NCI-H1930 (cell line): ENCODE measurements around the gene TCF4.

Experiments used
- DNase-seq, 2 experiments: peaks; one replicate each; lab custom pipeline; 2025; lab: John Stamatoyannopoulos, UW

TCF4 gene

DNA sequence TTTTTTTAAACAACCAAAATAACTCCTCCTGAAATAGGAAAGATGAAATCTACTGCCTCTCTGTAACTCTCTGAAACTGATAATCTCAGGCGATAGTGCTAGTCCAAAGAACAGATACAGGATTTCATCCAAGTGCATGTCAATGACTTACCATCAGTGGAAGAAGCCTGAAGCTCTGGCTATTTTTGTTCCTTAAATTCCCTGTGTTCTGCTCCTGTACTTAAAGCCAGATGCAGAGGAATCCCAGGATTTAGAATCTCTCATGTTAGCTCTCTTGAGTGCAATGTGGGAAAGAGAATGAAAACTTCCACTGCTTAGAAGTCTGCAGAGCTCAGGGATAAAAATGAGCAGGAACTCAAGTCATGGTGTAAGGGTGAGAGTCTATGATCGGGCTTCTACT, 291.9 kb downstream of the TCF4 start:
- no peak for DNase-seq

- DNase-seq, result no peak
Measured at GRCh38 chr18:55290898-55291297, 297.1 kb downstream of the TCF4 start.

GRCh38 chr18:55289775-55290174, 298.2 kb downstream of the TCF4 start:
- DNase-seq, result no peak

DNA sequence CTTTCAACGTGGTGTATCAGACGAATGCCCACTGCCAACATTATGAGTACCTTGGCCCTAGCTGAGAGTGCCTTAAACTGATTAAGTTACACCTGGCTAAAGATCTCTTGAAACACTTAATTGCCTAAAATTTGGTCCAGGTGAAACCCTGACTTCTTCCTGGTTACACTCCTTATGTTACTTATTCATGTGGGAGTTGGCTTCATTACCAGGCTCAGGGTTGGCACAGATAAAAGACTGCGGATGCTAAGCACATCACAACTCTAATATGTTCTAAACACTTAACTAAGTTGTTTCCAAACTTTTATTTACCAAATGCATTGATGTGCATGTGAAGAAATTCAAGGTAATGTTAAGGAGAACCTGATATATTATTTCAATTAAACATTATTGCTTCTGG, 298.9 kb downstream of the TCF4 start:
- no peak for DNase-seq

DNA sequence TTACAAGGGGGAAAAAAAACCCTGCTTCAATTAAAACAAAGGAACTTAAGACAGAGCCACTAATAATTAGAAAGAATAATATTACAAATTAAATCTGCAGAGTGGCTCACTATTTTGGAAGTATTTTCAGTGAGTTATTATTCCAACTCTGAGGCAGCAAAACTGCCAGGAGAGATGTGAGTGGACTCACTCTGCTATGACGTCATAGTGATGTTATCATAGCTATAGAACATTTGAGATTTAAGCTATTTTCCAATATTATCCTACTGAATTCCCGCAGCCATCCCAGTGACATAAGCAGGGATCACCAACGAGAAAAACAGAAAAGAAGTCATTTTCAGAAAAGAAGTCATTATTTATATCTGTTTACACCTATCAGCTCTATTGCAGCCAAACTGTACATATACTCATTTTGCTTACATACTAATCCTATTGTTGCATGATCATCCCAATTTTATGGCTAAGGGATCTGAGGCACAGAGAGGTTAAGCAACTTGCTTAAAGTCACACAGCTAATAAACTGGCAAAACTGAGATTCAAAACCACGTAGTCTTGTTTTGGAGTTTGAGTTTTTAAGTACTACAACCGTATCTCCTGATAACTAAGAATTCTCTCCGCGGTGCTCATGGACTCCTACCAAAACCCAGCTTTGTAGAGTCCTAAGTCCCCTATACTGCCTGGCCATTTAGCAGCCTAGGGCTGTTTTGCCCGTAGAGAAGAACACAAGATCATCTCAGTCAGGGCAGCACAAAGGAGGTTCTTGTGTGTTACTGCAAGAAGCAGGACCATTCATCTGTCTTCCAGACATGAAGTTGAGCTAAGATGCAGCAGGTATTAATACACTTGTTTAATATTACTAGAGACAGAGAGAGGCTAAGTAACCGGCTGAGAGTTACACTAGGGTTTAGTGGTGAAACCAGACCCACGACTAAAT, 299.8 kb downstream of the TCF4 start:
- DNase-seq, result no peak

GRCh38 chr18:55287149-55287806, 300.7 kb downstream of the TCF4 start:
- DNase-seq, result no peak

DNA sequence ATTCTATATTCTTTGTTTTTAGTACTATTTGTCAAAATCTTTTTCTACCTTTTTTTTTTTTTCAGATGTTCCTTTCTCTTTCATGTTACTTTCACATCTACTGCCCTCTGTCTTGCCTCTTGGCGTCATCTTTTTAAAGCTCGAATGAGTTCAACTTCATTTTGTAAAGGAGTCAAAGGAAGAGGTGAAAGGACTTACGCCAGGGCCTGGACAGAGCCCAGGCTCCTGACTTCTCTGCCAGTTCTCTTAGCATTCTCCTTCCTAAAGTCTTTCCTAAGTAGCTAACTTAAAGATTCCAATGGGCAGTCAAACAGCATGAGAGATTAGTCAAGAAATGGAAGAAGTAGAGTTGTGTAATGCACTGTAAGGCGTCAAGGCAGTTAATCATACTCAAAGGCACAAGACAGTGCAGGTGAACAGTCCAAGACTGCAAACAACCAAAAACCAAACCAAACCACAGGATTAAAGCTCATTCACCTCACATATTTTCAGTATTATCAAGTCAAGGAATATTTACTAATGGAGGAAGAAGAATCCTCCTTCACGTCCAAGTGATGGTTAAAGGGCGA, 301.7 kb downstream of the TCF4 start:
- DNase-seq, result no peak

- no peak for DNase-seq
Measured at GRCh38 chr18:55284614-55285013, 303.4 kb downstream of the TCF4 start.

GRCh38 chr18:55283309-55283708, 304.7 kb downstream of the TCF4 start:
- DNase-seq, result no peak

- no peak for DNase-seq
Measured at GRCh38 chr18:55280503-55280902, 307.5 kb downstream of the TCF4 start.

- DNase-seq, result no peak
Measured at GRCh38 chr18:55275039-55275901, 312.7 kb downstream of the TCF4 start.

DNA sequence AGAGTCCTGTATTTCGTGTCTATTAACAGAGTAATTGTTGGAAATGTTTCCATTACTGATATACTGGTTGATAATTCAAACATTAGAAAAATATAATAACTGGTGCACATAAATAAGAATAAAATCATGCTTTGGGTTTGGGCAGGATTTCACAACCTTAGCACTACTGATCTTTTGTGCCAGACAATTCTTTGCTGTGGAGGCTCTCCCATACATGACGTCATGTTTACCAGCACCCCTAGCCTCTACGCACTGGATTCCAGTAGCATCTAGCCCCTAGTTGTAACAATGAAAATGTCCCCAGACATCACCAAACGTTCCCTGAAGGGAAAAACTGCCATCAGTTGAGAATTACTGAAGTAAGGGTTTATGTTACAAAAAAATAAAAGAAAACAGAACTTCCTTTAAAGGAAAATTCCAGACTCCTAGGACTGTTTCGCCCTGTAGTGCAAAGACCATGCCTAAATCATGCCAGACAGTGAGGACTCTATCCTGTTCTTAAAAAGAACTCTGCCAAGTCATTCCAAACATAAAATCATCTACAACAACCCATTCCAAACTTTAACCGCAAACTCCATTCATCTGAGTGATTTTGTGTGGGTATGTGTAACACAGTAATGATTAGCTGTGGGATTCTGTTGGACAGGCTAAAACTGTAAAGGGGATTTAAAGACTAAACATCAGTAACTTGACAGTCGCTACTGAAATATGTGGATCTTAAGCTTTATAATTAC, 315.3 kb downstream of the TCF4 start:
- no peak for DNase-seq

DNA sequence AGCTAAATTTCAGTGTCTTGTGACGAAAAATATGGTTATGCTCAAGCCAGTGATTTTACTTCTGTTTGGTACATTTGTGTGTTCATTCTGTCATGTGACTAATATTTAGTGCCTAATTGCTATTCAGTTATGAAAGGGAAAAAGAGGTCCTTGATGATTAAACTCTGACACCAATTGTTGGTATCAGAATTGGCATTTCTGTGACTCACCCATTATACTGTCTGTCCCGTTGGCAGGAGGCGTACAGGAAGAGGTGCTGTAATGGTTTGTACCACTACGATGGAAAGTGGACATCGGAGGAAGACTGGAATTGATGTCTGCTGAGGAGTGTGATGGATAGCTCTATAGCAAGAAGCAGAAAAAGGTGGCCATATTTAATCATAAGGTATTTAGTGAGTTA, 318.4 kb downstream of the TCF4 start:
- no peak for DNase-seq

GRCh38 chr18:55268628-55269275, 319.2 kb downstream of the TCF4 start:
- DNase-seq, result no peak

- DNase-seq, result no peak
Measured at GRCh38 chr18:55268151-55268601, 319.8 kb downstream of the TCF4 start.

GRCh38 chr18:55266981-55267380, 321.0 kb downstream of the TCF4 start:
- DNase-seq, result no peak

- DNase-seq, result no peak
Measured at GRCh38 chr18:55265984-55266383, 322.0 kb downstream of the TCF4 start.

DNA sequence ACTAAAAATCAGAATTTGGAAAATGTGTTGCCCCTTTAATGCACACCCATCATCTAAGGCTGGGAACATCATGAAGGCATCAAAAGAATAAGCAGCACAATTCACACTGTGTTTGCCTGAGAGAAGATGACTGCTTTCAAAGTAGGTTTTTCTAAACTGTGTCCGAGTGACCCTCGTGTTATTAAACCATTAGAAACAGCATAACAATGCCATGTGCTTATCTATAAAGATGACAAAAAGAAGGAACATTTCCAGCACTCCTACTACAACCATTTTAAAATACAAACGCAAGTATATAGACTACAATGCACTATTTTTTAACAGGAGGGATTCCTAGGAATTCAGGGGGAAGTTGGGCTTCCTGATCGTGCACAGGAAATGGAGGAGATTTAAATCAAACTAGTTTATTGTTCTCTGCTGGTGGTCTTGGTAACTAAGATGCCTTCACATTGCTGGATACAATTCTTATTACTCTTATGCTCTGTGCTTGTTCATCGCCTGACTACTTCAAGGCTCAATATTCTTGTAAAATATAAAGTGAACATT, 322.8 kb downstream of the TCF4 start:
- DNase-seq, result no peak

DNA sequence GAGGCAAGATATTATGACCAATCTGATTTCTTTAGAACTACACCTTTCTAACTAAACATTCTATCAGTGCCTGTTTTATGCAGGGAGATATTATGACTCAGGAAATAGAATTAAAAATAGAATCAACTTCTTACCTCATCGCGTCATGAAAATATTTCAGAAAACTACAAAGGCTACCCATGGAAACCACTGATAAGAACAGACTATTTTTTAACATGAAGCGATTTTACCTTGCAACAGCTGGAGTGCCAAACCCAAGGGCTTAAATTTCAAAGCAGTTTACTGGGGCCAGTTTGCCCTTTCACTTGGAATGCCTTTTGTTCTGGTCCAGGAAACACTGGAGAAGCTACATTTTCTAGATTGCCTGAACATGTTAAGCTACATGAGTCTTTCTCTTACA, 323.9 kb downstream of the TCF4 start:
- DNase-seq, result no peak

GRCh38 chr18:55262021-55262560, 325.9 kb downstream of the TCF4 start:
- no peak for DNase-seq
